Esophagus muscularis mucosa (tissue), 4 donors: ENCODE results near the gene GNLY.

Experiments
- EP300 ChIP-seq: sonication (generic); formaldehyde crosslinking; IDR thresholded peaks from one replicate; pipeline ENCODE4 v1.6.1; 2017; ENCODE audit warnings: antibody characterized with exemption
- POLR2A ChIP-seq: fragments of 450-650 bp; IDR thresholded peaks from one replicate; pipeline ENCODE4 v1.6.1; 2017; ENCODE audit warnings: antibody characterized with exemption, moderate library complexity, mild to moderate bottlenecking, low read depth
- TF ChIP-seq, protein P1 (sequence below), 3 experiments: fragments of 200-600 bp in 2 of 3; fragments of 450-650 bp in 1 of 3; sonication (generic) in 2 of 3; IDR thresholded peaks; one replicate each; pipeline ENCODE4 v1.5.1; 2017 to 2019; ENCODE audit warnings: antibody characterized with exemption in 3 of 3, mild to moderate bottlenecking in 2 of 3, moderate library complexity in 1 of 3

- TF ChIP-seq, protein P1, sequence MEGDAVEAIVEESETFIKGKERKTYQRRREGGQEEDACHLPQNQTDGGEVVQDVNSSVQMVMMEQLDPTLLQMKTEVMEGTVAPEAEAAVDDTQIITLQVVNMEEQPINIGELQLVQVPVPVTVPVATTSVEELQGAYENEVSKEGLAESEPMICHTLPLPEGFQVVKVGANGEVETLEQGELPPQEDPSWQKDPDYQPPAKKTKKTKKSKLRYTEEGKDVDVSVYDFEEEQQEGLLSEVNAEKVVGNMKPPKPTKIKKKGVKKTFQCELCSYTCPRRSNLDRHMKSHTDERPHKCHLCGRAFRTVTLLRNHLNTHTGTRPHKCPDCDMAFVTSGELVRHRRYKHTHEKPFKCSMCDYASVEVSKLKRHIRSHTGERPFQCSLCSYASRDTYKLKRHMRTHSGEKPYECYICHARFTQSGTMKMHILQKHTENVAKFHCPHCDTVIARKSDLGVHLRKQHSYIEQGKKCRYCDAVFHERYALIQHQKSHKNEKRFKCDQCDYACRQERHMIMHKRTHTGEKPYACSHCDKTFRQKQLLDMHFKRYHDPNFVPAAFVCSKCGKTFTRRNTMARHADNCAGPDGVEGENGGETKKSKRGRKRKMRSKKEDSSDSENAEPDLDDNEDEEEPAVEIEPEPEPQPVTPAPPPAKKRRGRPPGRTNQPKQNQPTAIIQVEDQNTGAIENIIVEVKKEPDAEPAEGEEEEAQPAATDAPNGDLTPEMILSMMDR (IDR thresholded peaks at IDR 0.05) = no peak
- TF ChIP-seq POLR2A = no peak
- TF ChIP-seq EP300 = no peak
Measured at GRCh38 chr2:85718009-85718391, 23.8 kb downstream of the GNLY start.
